Nephron progenitor cell (in vitro differentiated cells): Measurements from ENCODE around the gene SLC12A8.
A peak's percentile ranks its signal among the peaks of the same experiment; 100 is the strongest.

Experiments
- DNase-seq: peaks from one replicate; pipeline ENCODE4 v3.0.0; 2021
- H3K27ac Mint-ChIP-seq: 2 replicates; pipeline ENCODE4 v1.8.0; 2021; ENCODE audit warnings: mild to moderate bottlenecking, moderate library complexity, mixed read lengths
- H3K27me3 Mint-ChIP-seq: 2 replicates; pipeline ENCODE4 v1.8.0; 2021; ENCODE audit warnings: mild to moderate bottlenecking, low read depth, mixed read lengths; ENCODE audit not compliant: poor library complexity
- H3K36me3 Mint-ChIP-seq: 2 replicates; pipeline ENCODE4 v1.8.0; 2021; ENCODE audit warnings: low read depth, mixed read lengths
- H3K4me1 Mint-ChIP-seq: 2 replicates; pipeline ENCODE4 v1.8.0; 2021; ENCODE audit warnings: mixed read lengths
- H3K4me3 Mint-ChIP-seq: 2 replicates; pipeline ENCODE4 v1.8.0; 2021; ENCODE audit warnings: mild to moderate bottlenecking, moderate library complexity, mixed read lengths
- H3K9me3 Mint-ChIP-seq: 2 replicates; pipeline ENCODE4 v1.8.0; 2021; ENCODE audit warnings: mild to moderate bottlenecking, moderate library complexity, mixed read lengths
- TF ChIP-seq, protein P1 (sequence below): fragments of 200-600 bp; sonication (generic); IDR thresholded peaks from 2 replicates; pipeline ENCODE4 v1.5.0; 2021; ENCODE audit warnings: antibody characterized with exemption

Gene SLC12A8

DNA sequence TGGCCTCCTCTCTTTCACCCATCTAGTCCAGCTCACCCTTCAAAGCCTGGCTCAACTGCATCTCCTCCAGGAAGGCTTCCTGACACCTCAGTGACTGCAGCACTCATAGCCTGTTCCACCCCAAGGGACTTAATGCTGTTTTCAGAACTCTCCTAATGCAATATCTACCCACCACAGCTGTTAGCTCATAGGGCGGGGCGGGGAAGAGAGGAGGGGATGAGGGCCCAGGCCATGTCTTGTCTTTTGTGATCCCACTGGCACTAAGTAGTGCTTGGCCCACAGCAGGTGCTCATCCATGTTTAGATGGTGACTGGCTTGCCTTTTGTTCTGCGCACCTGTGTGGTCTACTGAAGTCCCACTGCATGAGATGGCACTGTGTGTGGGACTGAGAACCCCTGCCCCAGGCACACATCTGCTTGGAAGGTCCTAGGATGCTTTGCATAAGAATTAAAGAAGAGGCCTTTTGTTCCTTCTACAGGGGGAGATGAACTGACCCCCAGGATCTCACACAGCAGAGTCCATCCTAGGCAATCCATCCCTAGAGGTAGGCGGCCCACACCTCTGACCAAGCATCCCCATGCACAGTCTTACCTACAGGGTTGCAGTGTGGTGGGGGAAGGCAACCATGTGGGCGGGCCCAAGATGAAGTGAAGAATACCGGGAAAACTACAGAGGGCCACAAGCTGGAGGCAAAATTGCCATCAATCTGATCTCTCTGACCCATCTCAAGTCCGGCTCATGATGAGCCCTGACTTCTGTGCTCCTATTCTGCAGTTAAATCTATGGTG is 23.0 kb downstream of the SLC12A8 start:
- TF ChIP-seq, protein P1, sequence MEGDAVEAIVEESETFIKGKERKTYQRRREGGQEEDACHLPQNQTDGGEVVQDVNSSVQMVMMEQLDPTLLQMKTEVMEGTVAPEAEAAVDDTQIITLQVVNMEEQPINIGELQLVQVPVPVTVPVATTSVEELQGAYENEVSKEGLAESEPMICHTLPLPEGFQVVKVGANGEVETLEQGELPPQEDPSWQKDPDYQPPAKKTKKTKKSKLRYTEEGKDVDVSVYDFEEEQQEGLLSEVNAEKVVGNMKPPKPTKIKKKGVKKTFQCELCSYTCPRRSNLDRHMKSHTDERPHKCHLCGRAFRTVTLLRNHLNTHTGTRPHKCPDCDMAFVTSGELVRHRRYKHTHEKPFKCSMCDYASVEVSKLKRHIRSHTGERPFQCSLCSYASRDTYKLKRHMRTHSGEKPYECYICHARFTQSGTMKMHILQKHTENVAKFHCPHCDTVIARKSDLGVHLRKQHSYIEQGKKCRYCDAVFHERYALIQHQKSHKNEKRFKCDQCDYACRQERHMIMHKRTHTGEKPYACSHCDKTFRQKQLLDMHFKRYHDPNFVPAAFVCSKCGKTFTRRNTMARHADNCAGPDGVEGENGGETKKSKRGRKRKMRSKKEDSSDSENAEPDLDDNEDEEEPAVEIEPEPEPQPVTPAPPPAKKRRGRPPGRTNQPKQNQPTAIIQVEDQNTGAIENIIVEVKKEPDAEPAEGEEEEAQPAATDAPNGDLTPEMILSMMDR = no peak
- no peak for DNase-seq
- H3K27ac Mint-ChIP-seq = no peak overlapping the region
- peaks cover 42% of the 10 kb centered on the region for H3K4me1 Mint-ChIP-seq
- H3K9me3 Mint-ChIP-seq = no peaks in the 10 kb centered on the region
- H3K4me3 Mint-ChIP-seq = no peak overlapping the region
- no peaks in the 10 kb centered on the region for H3K27me3 Mint-ChIP-seq
- H3K36me3 Mint-ChIP-seq = peaks cover 4% of the 10 kb centered on the region

DNA sequence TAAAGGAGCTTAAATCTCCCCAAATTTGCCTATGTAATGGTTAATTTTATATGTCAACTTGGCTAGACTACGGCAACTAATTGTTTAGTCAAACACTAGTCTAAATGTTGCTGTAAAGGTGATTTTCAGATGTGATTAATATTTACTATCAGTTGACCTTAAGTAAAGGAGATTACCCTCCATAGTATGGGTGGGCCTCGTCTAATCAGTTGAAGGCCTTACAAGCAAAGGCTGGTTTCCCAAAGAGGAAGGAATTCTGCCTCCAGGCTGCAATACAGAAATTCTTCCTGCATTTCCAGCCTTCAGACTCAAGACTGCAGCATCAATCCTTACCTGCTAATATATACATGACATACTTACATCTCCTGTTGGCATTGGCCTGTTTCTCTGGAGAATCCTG is 23.6 kb downstream of the SLC12A8 start:
- no peak overlapping the region for H3K27ac Mint-ChIP-seq
- H3K36me3 Mint-ChIP-seq = peaks cover 4% of the 10 kb centered on the region
- no peak for DNase-seq
- H3K4me3 Mint-ChIP-seq = no peak overlapping the region
- no peaks in the 10 kb centered on the region for H3K9me3 Mint-ChIP-seq
- H3K4me1 Mint-ChIP-seq = peaks cover 42% of the 10 kb centered on the region
- TF ChIP-seq, protein P1 = no peak
- H3K27me3 Mint-ChIP-seq = no peaks in the 10 kb centered on the region

DNA sequence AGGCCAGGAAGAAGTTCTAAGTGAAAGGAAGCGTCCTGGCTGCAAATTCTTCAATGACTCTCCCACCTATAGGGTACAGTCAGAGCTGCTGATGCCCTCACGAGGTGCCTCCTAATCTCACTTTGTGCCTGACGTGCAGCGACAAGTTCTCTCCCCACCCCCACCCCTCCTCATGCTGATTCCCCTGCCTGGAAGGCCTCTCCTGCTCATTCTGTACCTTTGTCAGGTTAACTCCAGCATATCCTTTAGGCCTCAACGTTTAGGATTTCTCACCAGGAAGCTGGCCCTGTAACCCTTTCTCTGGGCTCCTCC is 25.0 kb downstream of the SLC12A8 start:
- TF ChIP-seq, protein P1 = no peak
- H3K4me1 Mint-ChIP-seq = peaks cover 40% of the 10 kb centered on the region
- H3K36me3 Mint-ChIP-seq = peaks cover 4% of the 10 kb centered on the region
- H3K4me3 Mint-ChIP-seq = no peak overlapping the region
- peaks cover 3% of the 10 kb centered on the region for H3K27me3 Mint-ChIP-seq
- H3K9me3 Mint-ChIP-seq = no peaks in the 10 kb centered on the region
- H3K27ac Mint-ChIP-seq = no peak overlapping the region
- DNase-seq = no peak

DNA sequence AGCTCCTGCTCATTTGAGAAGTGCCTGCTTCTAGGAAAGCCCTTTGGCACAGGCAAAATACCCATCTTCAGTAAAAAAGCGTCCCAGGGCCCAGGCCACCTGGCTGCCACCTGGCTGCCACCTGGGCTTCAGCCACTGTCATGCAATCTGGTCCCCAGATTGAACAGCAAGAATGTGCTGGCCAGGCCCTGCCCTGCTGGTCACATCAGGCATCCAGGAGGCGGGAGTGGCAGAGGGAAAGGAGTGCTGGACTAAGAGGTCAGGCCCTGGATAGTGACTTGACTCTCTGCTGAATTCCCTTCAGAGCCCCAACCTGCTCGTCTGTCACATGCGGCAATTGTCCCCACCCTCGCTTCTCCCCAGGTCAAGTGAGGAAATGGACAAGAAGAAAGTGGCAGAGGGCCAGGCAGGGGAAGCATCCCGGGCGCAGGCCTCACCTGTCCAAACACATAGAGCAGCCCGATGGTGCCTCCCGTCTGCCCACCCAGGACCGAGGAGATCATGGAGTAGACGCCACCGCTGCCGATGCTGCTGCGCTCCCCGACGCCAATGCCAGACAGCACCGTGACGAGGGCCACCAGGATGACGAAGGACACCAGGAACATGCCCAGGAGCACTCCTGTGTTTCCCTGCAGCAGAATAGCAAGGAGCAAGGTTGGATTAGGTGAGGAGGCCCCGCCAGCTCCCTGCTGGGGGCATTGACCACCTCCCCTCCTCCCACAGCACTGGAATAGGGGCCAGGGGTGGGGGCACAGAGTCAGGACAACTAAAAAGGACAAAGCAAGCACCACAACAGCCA is 25.5 kb downstream of the SLC12A8 start:
- TF ChIP-seq, protein P1 = no peak
- H3K4me1 Mint-ChIP-seq = peaks cover 34% of the 10 kb centered on the region
- H3K36me3 Mint-ChIP-seq = peaks cover 4% of the 10 kb centered on the region
- H3K27me3 Mint-ChIP-seq = peaks cover 3% of the 10 kb centered on the region
- H3K9me3 Mint-ChIP-seq = no peaks in the 10 kb centered on the region
- H3K27ac Mint-ChIP-seq = peak overlapping the region; percentile 82
- H3K4me3 Mint-ChIP-seq = no peak overlapping the region
- DNase-seq = peak; percentile 10

DNA sequence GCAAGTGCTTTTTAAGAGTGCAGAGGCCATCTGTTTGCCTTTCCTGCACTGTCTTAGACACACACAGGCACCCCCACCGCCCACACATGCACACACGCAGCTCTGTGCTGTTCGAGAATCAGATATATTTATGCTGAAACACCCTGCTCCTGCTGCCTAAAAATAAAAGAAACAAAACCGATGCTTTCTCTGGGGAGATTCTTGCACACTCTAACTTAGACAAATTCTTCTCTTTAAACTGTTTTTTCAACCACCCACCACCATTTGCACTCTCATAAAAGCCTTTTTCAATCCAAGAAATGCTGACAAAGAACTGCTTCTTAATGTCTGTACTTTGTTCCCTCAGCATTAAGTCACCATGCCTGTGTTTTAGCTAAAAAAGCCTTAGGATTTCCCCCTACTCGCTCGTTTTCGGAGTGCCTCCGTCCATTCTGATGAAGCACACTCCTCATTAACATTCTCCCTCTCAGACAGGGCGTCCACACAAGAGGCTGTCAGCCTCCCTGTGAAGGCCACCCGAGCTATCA is 26.2 kb downstream of the SLC12A8 start:
- Mint-ChIP-seq H3K36me3 (peaks cover 4% of the 10 kb centered on the region), H3K27ac (peak overlapping the region; percentile 59), H3K4me1 (peaks cover 32% of the 10 kb centered on the region), H3K9me3 (no peaks in the 10 kb centered on the region), H3K4me3 (no peak overlapping the region), H3K27me3 (peaks cover 3% of the 10 kb centered on the region)
- TF ChIP-seq, protein P1 = no peak
- DNase-seq = peak; percentile 11
